Measurements from ENCODE around the gene SNX2.

DNA sequence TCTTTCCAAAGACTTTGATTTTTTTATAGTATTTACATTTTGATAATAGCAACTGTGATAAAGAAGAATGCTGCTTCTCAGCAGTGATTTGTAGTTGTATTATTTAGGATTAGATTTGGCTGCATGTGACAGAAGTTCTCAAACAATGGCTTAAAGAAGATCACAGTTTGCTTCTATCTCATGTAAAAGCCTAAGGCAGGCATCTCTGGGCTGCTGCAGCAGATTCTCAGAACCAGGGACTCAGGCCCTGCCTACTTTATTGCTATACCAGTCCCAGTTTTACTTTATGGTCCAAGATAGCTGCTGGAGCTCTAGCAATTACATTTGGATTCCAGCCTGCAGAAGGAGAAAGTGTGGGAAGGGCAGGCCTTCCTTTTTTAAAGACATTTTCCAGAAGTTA is 8.8 kb upstream of the SNX2 start:
- TF ChIP-seq, protein P1, sequence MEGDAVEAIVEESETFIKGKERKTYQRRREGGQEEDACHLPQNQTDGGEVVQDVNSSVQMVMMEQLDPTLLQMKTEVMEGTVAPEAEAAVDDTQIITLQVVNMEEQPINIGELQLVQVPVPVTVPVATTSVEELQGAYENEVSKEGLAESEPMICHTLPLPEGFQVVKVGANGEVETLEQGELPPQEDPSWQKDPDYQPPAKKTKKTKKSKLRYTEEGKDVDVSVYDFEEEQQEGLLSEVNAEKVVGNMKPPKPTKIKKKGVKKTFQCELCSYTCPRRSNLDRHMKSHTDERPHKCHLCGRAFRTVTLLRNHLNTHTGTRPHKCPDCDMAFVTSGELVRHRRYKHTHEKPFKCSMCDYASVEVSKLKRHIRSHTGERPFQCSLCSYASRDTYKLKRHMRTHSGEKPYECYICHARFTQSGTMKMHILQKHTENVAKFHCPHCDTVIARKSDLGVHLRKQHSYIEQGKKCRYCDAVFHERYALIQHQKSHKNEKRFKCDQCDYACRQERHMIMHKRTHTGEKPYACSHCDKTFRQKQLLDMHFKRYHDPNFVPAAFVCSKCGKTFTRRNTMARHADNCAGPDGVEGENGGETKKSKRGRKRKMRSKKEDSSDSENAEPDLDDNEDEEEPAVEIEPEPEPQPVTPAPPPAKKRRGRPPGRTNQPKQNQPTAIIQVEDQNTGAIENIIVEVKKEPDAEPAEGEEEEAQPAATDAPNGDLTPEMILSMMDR (IDR thresholded peaks at IDR 0.05), result no peak
- TF ChIP-seq POLR2A (IDR thresholded peaks at IDR 0.05), result no peak

All from vagina (tissue), 2 donors.